Kidney glomerular epithelial cell (primary cell): ENCODE results near the gene ASXL1.
"Not testable (repeated sequence)": the region's sequence is repeated elsewhere in the genome, so short reads cannot be mapped to it uniquely, and the experiment has no call there.

Source experiments
- DNase-seq: peaks from one replicate; lab custom pipeline; 2025; lab: John Stamatoyannopoulos, UW

Gene ASXL1

DNA sequence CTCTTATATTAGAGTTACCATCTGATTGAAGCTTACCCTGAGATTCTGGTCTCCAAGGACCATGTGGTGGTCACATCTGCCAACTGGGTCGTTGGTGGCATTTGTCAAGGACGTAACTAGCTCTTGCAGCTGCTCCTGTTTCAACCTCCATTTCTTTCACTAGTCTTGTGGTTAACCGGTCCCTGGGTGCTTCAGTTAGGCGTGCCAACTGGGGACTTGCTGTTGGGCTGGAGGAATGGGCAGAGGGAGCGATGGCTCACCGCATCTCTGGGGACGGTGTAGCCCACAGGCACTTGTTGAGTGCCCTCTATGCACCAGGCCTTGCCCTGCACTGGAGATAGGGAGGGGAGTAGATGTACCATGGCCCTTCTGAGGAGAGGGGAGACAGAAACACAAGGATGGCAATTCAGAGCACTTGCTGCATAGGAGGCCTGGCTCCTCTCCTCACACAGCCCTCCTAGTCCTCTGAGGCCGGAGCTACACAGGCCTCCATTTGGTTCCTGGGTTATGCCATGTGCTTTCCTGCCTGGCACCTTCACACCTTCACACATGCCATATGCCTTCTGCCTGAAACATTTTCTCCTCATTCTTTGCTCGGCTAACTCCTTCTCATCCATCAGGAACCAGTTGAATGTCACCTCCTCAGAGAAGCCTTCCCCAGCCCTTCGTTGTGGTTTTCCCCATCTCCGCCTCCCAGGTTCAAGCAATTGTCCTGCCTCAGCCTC, 20.0 kb upstream of the ASXL1 start:
- no peak for DNase-seq

DNA sequence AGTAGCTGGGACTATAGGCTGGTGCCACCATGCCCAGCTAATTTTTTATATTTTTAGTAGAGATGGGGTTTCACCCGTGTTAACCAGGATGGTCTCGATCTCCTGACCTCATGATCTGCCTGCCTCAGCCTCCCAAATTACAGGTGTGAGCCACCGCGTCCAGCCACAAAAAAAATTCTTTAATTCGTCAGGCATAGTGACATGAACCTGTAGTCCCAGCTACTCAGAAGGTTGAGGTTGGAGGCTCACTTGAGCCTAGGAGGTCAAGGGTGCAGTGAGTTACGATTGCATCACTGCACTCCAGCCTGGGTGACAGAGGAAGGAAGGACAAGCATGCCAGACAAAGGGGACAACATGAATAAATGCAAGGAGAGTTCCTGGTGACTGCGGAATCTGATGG, 19.5 kb upstream of the ASXL1 start:
- DNase-seq: no peak

GRCh38 chr20:32339116-32339515, 19.0 kb upstream of the ASXL1 start:
- DNase-seq: no peak

- not testable (repeated sequence) for DNase-seq
These were observed 17.1 kb upstream of the ASXL1 start for GRCh38 chr20:32341053-32341452.

DNA sequence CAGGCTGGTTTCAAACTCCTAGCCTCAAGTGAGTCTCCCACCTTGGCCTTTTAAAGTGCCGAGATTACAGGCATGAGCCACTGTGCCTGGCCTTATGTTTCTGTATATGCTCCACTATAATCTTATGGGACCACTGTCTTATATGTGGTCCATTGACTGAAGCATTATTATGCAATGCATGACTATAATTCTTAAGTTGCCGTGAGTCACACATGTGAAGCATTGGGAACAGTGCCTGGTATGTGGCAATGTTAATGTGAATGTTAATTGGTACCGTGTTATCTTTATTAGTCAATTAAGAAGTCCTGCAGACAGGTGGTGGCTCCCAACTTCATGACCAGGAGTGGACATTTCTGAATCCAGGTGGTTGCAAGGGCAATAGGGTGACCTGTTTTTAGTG, 14.7 kb upstream of the ASXL1 start:
- DNase-seq: no peak

DNA sequence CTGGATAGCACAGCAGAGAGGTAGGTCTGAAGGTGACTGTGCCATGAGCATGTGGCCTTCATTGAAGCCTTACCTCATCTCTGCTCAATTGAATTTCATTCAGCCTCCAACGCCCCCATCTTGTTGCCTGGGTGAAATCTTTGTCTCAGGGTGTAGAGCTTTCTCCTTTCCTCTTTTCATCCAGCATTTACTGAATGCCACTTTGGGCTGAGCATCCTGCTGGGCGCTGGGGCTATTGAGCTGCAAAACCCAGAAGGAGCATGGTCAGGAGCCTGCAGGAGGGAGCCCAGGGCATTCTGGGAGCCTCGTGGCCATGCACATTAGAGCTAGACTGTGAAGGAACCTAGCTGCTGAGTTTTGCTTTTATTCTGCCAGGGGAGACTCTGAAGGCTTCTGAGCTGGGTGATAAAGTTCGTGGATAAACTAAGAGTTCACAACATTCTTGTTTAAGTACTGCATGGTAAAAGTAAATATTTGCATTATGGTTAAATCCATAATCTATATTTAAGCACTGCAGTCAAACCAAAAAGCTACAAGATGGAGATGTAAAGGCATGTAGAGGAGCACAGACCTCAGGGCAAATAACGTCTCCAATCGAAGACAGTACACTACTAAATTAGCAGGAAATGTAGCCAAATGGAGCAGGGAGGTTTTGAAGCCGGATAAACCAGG, 13.2 kb upstream of the ASXL1 start:
- no peak for DNase-seq

DNA sequence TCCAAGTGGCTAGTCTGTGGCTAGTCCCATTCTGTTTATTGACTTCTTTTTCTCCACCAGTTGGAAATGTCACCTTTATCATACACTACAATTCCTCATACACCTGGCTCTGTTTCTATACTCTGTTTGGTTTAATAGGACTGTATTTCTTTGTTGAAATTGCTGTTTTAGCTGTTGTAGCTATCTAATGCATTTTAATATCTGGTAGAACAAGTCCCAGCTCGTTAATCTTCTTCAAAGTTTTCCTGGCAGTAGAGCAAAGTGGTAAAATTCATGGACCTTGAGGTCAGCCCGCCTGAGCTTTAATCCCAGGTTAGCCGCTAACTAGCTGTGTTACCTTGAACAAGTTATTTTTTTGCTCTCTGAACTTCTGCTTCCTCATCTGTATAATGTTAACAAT, 9.9 kb upstream of the ASXL1 start:
- DNase-seq: no peak

DNA sequence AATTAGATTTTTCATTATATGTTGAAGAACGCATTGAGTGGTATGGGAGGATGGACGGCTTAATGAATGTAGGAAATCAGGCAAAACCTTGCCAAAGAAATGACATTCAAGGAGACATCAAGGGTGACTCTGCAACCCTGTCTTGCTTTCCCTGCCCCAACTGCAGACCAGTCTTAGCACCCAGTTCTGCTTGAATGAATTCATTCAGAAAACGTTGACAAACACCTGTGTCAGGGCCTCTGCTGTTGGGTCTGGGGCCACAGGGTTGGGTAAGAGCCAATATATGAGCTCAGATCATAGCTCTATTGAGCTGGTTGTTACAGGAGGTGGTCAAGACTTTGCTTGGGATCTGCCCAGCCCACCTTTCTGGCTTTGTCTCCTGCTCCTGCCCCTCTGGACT, 7.7 kb upstream of the ASXL1 start:
- DNase-seq: no peak

GRCh38 chr20:32352121-32352720, 5.9 kb upstream of the ASXL1 start:
- no peak for DNase-seq

GRCh38 chr20:32353848-32354496, 4.2 kb upstream of the ASXL1 start:
- no peak for DNase-seq

DNA sequence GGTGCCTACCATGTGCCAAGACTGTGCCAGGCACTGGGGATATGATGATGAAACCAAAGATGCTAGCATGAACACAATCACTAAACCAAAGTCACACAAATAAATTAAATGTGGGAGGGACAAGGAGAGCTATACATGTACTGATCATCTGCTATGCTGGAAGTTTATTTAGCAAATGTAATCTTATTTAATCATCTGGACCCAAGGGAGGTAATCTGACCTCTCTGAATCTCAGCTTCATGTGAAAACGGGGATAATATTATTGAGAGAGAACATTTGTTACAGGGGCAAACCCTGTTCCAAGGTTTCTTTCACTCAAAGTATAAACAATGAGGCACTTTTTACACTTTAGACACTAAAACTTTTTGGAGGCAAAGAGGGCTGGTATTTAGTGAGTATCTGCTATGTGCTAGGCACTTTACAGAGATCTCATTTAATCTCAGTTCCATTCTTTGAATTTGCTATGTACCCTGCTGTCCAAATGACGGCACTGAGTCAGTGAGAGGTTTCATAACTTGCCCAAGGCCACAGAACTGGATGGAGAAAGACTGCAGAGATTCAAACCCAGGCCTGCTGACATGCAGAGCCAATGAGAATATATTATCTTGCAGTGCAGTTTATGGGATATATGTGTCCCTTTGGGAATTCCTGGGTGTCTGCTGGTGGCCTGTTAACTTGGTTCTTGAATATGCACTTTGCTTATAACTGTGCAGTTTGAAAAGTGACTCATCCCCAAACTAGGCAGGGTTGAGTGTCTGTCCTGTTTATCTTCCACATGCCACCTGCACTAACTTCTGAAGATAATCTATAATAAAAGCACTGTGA, 3.3 kb upstream of the ASXL1 start:
- DNase-seq: peak; percentile 13

GRCh38 chr20:32355417-32355841, 2.7 kb upstream of the ASXL1 start:
- no peak for DNase-seq

GRCh38 chr20:32355907-32356621, 2.1 kb upstream of the ASXL1 start:
- DNase-seq: not testable (repeated sequence)

- DNase-seq: no peak
These were observed 1.3 kb upstream of the ASXL1 start for GRCh38 chr20:32356622-32357374.

DNA sequence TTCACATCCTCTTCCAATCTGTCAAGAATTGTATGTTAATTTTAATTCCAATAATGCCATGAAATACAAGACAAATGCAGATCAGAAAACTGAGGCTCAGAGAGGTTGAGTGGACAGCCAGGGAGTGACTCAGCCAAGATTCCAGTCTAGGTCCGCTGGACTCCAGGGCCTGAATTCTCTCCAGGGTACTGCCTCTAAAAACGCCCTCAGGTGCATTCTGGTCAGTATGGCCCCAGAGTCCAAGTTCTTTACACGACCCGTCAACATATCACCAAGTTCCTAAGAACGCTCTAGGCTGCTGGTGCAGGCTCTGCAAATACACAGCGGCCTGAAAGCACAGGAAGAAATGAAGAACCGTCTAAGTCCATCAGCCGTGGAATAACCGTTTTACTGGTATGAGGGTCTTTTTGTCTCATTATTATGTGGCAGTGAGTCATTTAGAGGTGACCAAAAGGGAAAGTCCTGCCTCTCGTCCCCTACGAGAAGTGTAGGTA, 709 bp upstream of the ASXL1 start:
- DNase-seq: peak; percentile 49

GRCh38 chr20:32358632-32358882, 426 bp downstream of the ASXL1 start:
- no peak for DNase-seq

DNA sequence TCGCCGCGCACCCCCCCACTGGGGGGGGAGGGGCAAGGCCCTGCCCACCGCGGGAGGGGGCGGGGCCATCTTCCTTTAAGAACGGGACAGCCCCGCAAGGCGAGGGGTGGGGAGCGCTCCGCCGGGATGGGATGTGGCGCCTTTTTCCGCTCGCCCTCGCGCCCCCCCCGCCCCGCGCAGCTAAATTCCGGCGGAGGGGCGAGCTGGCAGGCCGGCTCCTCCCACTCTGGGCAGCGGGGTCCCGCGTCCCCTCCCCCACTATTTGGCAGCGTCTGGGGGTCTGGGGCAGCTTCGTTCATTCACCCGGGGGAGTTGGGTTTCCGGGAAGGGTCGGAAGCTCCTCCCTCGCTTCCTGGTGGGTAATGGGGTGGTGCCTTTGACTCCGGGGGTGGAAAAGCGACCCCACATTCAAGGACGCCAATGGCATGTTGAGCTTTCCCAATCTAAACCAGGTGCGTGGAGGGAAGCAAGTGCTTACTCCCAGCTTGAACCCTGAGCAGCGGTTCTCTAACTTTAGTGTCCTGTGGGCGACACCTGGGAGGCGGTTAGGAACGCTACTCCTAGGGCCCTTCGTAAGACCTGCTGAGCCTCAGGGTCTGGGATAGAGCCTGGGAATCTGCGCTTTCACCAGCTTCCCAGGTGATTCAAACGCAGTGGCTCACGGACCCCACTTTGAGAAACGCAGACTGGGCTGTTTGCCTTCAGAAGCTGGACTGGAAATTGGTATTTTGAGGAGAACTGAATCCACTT, 927 bp downstream of the ASXL1 start:
- DNase-seq: no peak

- no peak for DNase-seq
These were observed 1.7 kb downstream of the ASXL1 start for GRCh38 chr20:32359633-32360332.

DNA sequence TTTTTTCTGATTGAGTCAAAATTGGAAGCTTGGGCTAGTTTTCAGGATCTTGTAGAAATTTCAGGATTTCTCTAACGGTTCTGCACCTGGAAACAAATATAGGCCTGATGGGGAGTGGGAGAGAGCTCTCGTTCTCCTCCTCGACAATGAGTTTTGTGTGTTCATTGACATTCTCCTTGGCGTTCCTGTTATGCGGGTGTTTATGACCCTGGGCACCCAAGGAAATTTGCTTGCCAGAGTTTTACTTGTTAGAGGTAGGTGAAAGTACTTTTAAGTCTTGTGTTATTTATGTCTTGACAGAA, 2.2 kb downstream of the ASXL1 start:
- DNase-seq: no peak
